ENCODE data around the gene TOP2A.

DNA sequence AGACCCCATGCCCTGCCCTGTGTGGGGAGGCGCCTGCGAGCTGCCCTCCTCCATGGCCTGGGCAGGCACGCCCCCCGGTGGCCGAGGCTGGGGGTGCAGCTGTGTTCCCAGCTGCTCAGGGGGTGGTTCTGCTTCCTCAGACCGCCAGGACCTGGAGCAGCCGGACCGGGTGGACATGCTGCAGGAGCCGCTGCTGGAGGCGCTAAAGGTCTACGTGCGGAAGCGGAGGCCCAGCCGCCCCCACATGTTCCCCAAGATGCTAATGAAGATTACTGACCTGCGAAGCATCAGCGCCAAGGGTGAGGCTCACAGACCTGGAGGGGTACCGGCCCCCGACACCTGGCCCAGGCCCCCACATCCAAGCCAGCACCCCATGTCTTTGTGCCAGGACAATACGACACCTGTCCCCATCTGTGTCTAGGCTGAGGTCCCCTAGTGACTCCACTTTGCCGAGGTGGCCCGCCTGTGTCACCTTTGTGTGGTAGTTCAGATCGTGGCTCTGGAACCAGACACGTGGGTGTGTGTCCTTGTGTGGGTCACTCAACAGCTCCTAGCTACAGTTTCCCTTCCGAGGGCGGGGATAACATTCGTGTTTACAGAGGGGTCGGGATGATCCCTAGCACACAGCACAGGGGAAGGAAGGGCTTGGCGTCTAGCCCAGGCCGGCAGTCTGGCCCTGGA is 62.4 kb downstream of the TOP2A start:
- peak; percentile 94 to 99 (median 97) for TF ChIP-seq CTCF (IDR thresholded peaks at IDR 0.05)
- no peak for TF ChIP-seq POLR2A (IDR thresholded peaks at IDR 0.05)
